ENCODE results near the gene PPCS.

PPCS gene

DNA sequence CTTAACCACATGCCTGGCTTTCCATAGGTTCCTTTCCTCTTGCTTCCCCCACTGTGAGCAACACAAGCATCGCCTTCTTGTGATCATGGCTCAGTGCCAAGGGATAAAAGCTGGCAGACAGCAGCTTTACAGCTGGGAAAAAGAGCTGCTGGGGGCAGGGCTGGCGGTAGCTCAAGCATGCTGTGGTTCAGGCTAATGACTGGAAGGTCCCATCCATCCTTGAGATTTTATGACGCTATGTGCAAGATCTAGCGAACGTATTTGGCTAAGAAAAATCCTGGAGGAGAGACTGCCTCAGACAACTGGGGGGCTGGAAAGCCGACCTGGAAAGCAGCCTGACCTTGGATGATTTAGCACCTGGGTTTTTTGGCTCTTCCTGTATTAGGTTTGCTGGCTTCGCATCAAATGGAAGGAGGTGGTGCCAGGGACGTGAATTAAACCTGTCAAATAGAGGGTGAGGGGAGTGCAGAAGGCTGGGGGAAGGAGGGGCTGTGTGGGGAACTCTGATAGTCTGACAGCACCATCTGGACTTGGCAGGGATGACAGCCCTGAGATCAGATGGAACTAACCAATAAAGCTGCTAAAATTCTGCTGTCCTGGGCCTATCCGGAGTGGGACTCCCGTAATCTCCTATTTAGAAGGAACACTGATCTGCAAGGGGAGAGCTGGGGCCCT lies 35.3 kb upstream of the PPCS start:
- TF ChIP-seq, protein P1, sequence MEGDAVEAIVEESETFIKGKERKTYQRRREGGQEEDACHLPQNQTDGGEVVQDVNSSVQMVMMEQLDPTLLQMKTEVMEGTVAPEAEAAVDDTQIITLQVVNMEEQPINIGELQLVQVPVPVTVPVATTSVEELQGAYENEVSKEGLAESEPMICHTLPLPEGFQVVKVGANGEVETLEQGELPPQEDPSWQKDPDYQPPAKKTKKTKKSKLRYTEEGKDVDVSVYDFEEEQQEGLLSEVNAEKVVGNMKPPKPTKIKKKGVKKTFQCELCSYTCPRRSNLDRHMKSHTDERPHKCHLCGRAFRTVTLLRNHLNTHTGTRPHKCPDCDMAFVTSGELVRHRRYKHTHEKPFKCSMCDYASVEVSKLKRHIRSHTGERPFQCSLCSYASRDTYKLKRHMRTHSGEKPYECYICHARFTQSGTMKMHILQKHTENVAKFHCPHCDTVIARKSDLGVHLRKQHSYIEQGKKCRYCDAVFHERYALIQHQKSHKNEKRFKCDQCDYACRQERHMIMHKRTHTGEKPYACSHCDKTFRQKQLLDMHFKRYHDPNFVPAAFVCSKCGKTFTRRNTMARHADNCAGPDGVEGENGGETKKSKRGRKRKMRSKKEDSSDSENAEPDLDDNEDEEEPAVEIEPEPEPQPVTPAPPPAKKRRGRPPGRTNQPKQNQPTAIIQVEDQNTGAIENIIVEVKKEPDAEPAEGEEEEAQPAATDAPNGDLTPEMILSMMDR (IDR thresholded peaks at IDR 0.05; ENCODE audit: control extremely low read depth, extremely low read depth, low read depth, missing control alignments) = no peak
- ChIA-PET POLR2A (no interaction called here), CTCF (no interaction called here)
- no peak for DNase-seq (ENCODE audit: extremely low spot score)

DNA sequence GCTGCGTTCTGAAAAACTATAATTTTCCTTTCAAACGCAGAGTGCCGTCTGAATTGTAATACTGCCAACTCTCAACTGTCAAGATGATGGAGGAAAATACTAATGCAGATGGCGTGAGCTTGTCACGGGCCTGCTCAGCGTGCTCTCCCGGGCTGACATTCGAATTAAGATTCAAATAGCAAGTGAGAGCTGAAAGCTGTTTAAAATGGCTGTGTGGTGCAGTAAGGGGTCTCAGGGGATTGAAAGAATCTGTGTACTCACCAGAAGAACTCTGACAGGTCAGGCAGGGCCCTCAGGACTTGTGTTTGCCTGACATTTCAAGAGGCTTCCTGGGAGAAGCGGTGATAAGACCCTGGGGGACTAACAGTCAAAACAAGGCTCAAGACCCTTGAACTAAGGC lies 33.6 kb upstream of the PPCS start:
- TF ChIP-seq, protein P1 (IDR thresholded peaks at IDR 0.05; ENCODE audit: control extremely low read depth, extremely low read depth, low read depth, missing control alignments) = no peak
- CTCF ChIA-PET = interaction anchor here (1.2 kb wide), 1 partner anchor 11 kb away, joined by 3 read pairs; no protein-coding TSS in a partner anchor
- POLR2A ChIA-PET = no interaction called here
- no peak for DNase-seq (ENCODE audit: extremely low spot score)

DNA sequence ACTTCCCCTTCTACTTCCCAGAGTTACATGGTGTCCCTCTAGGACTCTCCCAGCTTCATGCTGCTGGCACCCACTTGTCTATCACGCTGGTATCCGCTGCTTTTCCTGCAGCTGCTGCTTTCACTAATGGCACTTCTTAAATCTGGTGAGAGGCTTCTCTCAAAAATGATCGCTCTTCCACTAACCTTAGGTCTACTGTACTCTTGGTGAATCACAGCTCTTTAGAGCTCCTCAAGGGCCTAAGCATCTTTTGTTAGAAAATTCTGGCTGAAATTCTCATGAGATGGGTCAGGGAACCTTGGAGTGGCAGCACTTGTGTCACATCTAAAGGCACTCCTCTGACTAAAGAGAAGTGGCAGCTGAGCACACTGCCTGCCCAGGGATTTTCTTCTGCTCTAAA lies 32.7 kb upstream of the PPCS start:
- POLR2A ChIA-PET = no interaction called here
- CTCF ChIA-PET = interaction anchor here (1.2 kb wide), 1 partner anchor 12 kb away, joined by 3 read pairs; no protein-coding TSS in a partner anchor

DNA sequence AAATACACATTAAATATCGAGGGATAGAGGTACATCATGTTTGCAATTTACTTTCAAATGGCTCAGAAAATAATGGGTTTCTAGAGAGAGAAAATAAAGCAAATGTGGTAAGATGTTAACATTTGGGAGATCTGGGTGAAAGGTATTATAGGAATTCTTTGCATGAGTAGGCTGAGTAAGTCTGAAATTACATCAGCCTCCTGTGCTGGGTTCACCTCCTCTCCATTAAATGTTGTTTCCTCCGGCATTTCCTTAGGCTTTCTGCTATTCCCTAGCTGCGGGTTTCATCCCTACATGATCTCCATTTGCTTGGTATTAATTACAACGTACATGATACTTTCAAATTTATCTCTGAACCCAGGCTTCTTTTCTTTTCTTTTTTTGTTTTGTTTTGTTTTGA lies 32.1 kb upstream of the PPCS start:
- CTCF ChIA-PET = no interaction called here
- TF ChIP-seq, protein P1 (IDR thresholded peaks at IDR 0.05; ENCODE audit: control extremely low read depth, extremely low read depth, low read depth, missing control alignments) = no peak
- DNase-seq (ENCODE audit: extremely low spot score) = no peak
- POLR2A ChIA-PET = no interaction called here

More for the DNA sequence above, 32.7 kb upstream of the PPCS start:
- DNase-seq (ENCODE audit: extremely low spot score) = no peak
- TF ChIP-seq, protein P1 (IDR thresholded peaks at IDR 0.05; ENCODE audit: control extremely low read depth, extremely low read depth, low read depth, missing control alignments) = no peak

DNA sequence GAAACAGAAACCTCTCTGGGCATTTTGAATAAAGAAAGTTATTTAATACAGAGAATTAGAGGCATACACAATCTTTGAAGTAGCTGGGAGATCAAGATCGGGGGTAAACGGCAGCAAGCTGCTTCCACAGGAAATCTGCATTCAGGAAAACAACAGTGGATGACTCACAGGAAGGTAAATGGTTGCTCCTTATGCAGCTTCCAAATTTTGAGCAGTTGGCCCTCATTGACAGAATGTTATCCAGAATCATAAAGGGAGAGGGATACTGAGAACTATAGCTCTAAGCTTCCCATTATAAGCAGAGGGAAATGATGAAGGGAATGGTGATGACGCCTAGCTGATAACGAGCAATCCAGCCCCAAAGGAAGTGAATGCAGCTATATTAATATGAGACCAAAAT lies 29.1 kb upstream of the PPCS start:
- CTCF ChIA-PET = interaction anchor here (1.3 kb wide), 1 partner anchor 10 kb away, joined by 4 read pairs; no protein-coding TSS in a partner anchor

DNA sequence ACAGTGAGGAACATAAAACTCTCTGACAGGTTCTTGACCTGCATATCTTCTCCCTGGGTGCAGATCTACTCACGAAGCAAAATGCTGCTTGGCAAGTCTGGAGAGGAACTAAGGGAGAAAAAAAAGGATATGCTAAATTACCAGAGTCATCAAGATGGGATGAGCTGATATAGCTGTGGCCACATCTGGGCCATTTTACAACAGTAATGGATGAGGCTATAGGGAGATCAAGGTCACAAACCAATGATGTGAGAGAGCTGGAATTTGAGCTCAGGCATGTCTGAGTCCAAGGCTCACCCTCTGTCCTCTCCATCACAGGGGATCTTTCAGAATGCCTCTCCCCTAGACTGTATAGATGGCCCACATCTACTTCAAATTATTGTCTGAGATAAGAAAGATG lies 26.7 kb upstream of the PPCS start:
- ChIA-PET CTCF (interaction anchor here (1.1 to 2.2 kb wide), 2 partner anchors 10 to 44 kb away, joined by 3 to 5 read pairs; no protein-coding TSS in a partner anchor), POLR2A (no interaction called here)
- DNase-seq (ENCODE audit: extremely low spot score) = no peak

More for the DNA sequence above, 29.1 kb upstream of the PPCS start:
- TF ChIP-seq, protein P1 (IDR thresholded peaks at IDR 0.05; ENCODE audit: control extremely low read depth, extremely low read depth, low read depth, missing control alignments) = no peak
- DNase-seq (ENCODE audit: extremely low spot score) = no peak
- POLR2A ChIA-PET = no interaction called here

More for the DNA sequence above, 26.7 kb upstream of the PPCS start:
- TF ChIP-seq, protein P1 (IDR thresholded peaks at IDR 0.05; ENCODE audit: control extremely low read depth, extremely low read depth, low read depth, missing control alignments) = no peak
